ES-I3 (cell line): Measurements from ENCODE around the gene CROCC2.

Experiments used
- H3K36me3 ChIP-seq: 2 replicates; pipeline ENCODE4 v1.6.1; 2013; ENCODE audit warnings: mild to moderate bottlenecking, low read length, control low read depth, moderate library complexity; ENCODE audit not compliant: insufficient read depth
- H3K4me1 ChIP-seq: 2 replicates; pipeline ENCODE4 v1.6.1; 2013; ENCODE audit warnings: mild to moderate bottlenecking, control low read depth, low read length; ENCODE audit not compliant: insufficient read depth
- H3K9ac ChIP-seq: 2 replicates; pipeline ENCODE4 v1.6.1; 2013; ENCODE audit warnings: low read depth, mild to moderate bottlenecking, low read length, moderate library complexity
- H3K9me3 ChIP-seq: 2 replicates; pipeline ENCODE4 v1.6.1; 2013; ENCODE audit warnings: mild to moderate bottlenecking, low read length, moderate library complexity; ENCODE audit not compliant: control insufficient read depth, insufficient read depth

Gene CROCC2

DNA sequence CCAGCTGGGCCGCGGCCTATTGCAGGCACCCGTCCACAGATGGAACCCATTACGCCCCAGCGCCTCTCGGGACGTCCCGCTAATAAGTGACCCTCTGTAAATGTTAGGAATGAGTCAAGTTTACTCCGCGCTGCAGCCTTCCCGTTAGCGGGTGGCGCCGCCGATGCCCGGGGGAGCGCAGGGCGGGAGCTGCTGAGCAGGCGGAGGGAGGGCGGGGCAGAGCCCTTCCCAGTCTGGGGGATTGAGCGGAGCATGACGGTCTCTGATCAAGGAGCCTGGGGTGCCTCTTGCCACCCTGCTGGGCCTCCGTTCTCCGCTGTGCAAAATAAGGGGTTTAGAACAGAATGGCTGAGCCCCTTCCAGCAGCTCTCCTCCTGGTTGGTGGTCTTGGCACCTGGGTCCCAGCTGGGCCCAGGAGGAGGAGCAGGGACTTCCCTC is 10.5 kb downstream of the CROCC2 start:
- no peaks in the 10 kb centered on the region for H3K36me3 ChIP-seq
- no peaks in the 10 kb centered on the region for H3K4me1 ChIP-seq
- H3K9ac ChIP-seq = peak overlapping the region; percentile 36; the same call in 1 of the 2 replicates
- no peaks in the 10 kb centered on the region for H3K9me3 ChIP-seq

DNA sequence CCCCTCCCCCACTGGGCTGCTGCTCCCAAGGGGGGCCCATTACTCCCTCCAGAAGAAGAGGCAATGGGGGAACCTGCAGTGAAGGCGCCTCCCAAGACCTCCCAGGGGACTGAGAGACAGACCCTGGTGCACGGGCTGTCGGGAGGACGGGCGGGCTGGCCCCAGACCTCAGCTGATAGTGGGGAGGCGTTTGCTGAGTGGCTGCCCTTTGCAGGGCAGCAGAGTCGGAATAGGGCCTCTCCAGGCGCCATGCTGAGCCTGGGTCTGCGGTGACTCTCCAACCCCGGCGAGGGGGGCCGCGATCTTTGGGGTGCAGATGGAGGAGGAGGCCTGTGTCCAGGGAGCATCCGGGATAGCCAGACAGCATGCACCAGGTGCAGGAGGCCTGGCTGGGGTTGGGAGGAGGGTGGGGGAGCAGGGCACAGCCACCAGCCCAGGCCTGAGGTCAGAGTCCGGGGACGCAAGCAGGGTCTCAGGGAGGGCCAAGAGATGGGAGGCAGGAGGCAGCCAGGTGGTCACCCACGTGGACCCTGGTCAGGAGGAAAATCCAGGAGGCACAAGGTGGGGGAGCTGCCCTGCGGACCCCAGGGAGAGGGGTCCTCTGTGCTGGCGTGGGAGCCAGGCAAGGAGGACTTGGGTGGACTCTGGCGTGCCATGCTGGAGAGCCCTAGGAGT is 11.0 kb downstream of the CROCC2 start:
- Histone ChIP-seq H3K9me3 (no peaks in the 10 kb centered on the region), H3K36me3 (no peaks in the 10 kb centered on the region), H3K4me1 (no peaks in the 10 kb centered on the region), H3K9ac (peak overlapping the region; percentile 36; the same call in 1 of the 2 replicates)

DNA sequence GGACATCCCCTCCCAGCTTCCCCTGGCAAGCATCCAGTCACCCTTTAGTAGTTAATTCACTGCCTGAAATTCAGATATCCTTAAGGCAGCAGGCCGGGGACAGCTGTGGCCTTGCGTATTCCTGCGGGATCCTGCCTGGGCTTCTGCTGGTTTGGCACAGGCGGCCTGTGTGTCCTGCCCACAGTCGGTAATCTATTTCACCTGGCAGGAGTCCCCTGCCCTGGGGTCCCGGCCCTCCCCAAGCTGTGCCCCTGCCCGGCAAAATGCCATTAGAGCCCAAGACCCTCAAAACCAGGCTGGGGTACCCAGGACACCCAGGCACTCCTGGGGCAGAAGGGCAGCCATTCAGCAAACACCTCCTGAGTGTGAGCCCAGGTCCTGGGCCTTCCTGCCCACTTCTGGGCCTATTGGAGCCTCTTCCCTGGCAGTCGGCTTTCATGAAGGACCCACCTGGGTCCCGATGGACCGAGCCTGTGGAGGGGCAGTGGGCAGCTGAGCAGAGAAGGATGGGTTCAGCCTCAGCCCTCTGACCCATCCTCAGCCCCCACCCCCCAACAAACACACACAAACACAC is 11.6 kb downstream of the CROCC2 start:
- H3K9me3 ChIP-seq = no peaks in the 10 kb centered on the region
- no peaks in the 10 kb centered on the region; the same call in 1 of the 2 replicates for H3K4me1 ChIP-seq
- no peaks in the 10 kb centered on the region for H3K36me3 ChIP-seq
- no peak overlapping the region for H3K9ac ChIP-seq

DNA sequence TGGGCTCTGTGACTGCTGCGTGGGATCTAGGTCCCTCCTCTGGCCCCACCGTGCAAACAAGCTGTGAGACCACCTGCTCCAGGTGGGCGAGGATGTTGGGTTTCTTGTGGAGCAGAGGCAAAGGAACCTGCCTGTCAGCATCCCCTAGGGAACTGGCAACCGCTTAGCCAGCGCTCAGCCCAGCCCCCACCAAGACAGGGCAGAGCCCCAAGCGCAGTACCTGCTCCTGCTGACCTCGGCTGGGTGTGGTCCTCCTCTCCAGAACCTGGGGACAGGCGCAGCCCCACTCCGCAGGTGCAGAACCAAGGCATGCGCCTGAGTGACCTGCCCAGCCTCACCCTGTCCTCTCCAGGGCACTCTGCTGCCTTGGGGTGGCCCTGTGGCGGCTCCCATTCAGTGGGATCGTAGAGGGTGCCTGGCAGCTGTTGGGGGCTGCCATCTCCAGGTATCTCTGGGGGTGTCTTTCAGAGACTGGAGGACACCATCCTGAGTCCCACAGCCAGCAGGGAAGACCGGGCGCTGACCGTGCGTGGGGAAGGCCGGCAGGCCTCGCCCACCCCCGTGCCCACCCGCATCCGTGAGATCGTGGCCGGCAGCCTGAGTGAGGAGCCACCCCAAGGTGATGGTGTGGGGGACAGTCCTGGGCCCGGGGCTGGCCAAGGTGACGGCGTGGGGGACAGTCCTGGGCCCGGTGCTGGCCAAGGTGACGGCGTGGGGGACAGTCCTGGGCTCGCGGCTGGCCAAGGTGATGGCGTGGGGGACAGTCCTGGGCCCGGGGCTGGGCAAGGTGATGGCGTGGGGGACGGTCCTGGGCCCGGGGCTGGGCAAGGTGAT is 12.3 kb downstream of the CROCC2 start:
- H3K4me1 ChIP-seq = no peaks in the 10 kb centered on the region; the same call in 1 of the 2 replicates
- H3K36me3 ChIP-seq = no peaks in the 10 kb centered on the region
- no peaks in the 10 kb centered on the region for H3K9me3 ChIP-seq
- H3K9ac ChIP-seq = no peak overlapping the region

DNA sequence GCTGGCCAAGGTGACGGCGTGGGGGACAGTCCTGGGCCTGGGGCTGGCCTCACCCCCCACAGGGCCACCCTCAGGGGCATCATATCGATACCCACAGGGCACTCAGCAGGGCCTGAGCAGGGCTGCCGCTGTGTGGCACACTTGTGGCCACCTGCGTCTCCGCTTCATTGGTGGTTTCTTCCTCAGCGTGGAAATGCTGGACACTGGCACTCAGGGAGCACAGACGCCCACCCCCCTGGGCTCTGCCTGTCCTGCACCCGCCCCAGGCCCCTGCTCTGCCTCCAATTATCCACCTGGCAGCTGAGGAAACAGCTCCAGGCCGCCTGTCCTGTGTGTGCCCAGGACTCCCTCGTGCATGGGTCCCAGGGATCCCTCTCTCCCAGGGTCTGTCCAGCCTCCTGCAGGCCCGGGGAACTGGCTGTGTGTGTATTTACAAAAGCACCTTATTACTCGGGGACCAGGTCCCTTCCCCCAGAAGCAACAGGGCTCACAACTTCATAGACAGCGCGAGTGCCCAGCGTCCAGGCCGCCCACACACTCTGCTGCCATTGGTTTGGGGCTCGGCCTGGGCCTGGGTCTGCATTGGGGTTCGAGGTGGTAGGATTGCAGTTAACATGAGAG is 13.1 kb downstream of the CROCC2 start:
- Histone ChIP-seq H3K36me3 (no peaks in the 10 kb centered on the region), H3K4me1 (no peaks in the 10 kb centered on the region; the same call in 1 of the 2 replicates), H3K9ac (no peak overlapping the region), H3K9me3 (no peaks in the 10 kb centered on the region)

DNA sequence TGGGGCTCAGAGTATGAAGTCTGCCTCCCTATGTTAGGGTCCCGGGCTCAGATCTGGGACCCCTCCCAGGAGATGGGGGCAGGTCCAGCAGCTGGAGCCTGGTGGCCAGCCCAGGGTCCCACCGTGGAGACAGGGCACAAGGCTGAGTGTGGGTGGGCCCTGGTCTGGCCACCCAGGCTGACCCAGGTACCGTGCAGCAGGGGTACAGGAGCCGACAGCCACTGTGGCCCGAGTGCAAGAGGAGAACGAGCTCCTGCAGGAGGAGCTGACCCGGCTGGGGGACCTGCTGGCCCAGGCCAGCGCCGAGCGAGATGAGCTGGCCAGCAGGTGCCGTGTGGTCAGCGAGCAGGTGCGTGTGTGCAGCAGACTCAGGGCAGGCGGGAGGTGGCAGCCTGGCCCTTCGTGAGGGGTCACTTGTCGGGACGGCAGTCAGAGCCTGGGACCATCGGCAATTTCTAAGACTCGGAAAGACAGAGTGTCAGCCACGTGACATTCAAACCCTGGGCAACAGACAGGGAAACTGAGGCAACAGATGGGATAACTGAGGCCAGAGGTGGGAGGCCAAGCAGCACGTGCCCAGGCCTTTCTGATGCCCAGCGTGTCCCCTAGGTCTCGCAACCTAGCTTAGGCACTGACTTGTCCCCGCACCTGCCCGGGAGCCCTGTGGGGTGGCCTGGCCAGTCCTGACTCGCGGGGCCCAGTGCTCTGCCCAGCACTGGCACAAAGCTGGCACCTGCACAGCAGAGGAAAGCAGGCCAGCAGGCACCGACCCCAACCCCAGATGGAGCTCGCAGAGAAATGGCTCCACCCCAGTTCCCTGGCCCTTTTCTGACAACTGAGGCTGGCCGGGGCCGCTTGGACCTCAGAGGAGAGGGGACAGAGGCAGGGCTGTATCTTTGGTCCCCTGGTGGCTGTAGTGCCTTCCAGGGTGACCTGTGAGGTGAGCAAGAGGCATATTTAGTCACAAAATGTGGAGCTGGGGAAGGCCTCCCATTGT is 13.9 kb downstream of the CROCC2 start:
- H3K9ac ChIP-seq = no peak overlapping the region
- H3K9me3 ChIP-seq = no peaks in the 10 kb centered on the region
- H3K4me1 ChIP-seq = no peaks in the 10 kb centered on the region; the same call in 1 of the 2 replicates

DNA sequence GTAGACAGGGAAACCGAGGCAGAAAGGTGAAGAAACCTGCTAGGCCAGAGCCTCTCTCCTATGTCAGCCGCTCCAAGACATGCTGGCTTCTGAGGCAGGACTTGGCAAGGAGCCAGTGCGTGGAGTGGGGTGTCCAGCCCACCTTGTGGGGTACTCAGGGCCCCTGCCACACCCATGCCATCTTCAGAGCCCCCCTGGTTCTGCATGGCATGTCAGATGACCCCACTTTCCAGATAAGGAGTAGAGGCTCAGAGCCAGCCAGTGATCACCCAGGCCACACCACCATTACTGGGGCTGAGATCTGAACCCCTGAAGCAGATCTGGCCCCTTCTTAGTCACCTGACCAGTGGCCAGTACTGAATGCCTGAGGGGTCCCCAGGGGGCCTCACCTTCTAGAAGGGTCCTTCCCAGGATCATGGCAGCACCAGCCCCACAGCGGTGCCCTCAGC is 14.7 kb downstream of the CROCC2 start:
- no peak overlapping the region for H3K9ac ChIP-seq
- H3K36me3 ChIP-seq = no peaks in the 10 kb centered on the region
- H3K9me3 ChIP-seq = no peaks in the 10 kb centered on the region
- no peaks in the 10 kb centered on the region; the same call in 1 of the 2 replicates for H3K4me1 ChIP-seq

More for the DNA sequence above, 13.9 kb downstream of the CROCC2 start:
- H3K36me3 ChIP-seq = no peaks in the 10 kb centered on the region

DNA sequence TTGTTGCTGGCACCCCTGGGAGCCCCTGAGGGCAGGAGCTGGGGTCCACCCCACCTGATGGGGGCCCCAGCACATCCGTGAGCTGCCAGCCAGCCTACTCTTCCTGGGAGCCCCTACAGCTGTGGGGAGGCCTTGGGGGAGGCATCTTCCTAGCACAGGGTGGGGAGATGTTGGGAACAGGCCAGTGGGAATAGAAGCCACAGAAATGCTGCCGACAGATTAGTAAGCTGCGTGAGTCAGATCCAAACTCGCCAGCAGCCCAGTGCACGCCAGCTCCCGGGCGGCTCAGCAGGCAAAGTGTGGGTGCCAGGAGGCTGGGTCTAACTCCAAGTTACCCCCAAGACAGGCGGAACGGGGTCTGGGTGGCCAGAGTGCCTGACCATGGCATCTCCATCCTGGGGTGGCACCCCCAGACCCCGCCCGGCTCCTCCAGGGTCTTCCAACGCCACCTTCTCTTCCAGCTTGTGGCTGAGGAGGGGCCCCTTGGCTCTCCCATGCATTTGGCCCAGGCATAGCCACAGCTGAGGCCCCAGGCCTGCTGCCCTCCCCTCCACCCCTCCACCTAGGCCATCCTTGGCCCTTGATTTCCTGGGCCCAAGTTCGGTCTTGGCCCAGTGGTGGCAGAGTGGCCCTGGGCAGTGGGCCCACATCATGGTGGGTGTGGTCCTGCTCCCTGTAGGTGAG is 15.3 kb downstream of the CROCC2 start:
- no peak overlapping the region for H3K9ac ChIP-seq
- H3K9me3 ChIP-seq = no peaks in the 10 kb centered on the region
- no peaks in the 10 kb centered on the region for H3K36me3 ChIP-seq
- no peaks in the 10 kb centered on the region; the same call in 1 of the 2 replicates for H3K4me1 ChIP-seq

DNA sequence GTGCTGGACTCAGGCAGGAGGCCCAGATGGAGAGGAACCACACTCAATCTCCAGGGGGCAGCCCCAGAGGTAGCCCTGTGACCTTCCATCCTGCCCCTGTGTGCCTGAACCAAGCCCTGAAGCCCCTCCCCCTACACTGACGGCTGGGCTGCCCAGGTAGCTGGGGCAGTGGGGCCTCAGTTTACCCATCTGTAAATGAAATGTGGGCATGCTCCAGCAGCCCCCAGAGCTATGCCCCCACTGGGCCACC is 15.8 kb downstream of the CROCC2 start:
- Histone ChIP-seq H3K36me3 (no peaks in the 10 kb centered on the region), H3K9ac (no peak overlapping the region), H3K4me1 (no peaks in the 10 kb centered on the region; the same call in 1 of the 2 replicates), H3K9me3 (no peaks in the 10 kb centered on the region)

DNA sequence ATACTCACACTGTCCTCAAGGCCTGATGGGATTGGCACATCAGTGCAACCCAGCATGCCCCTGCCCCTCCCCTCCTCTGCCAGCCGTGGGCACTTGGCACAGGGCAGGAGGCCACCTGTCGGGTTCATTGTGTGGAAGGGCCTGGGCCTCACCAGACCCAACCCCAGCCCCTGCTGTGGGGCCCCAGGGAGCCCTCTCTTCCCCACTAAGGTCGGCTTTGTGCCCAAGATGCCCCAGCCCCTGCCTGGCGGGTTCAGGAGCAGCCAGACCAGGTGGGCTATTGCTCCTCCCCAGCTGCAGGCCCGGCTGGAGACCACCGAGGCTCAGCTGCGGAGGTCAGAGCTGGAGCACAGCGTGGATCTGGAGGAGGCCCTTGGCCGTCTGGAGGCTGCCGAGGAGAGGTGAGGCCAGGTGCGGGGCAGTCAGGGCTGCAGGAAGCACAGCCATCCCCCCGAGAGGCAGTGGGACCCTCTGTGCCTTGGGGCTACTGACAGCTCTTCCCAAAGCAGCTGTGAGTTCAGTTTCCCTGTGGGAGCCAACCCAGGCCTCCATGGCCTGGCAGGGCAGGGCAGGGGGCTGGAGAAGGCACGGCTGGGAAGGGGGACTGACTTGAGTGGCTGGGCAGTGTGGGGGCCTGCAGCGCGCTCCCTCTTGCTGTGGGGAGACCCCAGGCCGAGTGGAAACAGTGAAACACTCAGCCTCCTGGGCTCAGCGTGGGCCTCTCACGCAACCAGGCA is 16.3 kb downstream of the CROCC2 start:
- Histone ChIP-seq H3K9ac (no peak overlapping the region), H3K9me3 (no peaks in the 10 kb centered on the region), H3K4me1 (no peaks in the 10 kb centered on the region; the same call in 1 of the 2 replicates), H3K36me3 (no peaks in the 10 kb centered on the region)

DNA sequence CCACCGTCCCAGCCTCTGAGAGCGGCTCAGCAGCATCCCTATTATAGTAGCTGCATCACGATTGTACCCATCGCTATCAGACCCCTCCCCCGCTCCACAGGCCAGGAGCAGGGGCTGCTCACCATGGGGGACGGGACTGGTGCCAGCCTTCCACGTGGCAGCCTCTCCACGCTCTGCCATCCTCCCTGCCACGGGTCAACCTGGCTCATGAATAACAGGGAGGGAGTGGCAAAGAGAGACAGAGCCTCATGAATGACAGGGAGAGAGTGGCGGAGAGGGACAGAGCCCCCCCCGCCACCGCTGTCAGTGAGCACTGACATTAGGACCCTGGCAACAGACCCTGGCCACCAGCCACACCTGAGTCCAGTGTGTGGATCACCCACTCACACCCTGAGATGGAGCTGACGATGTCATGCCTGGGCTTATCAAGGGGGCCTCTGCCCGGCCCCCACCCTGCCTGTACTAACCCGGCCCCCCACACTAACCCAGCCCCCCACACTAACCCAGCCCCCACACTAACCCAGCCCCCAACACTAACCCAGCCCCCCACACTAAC is 16.9 kb downstream of the CROCC2 start:
- Histone ChIP-seq H3K9ac (no peak overlapping the region), H3K9me3 (no peaks in the 10 kb centered on the region), H3K4me1 (no peaks in the 10 kb centered on the region; the same call in 1 of the 2 replicates)

DNA sequence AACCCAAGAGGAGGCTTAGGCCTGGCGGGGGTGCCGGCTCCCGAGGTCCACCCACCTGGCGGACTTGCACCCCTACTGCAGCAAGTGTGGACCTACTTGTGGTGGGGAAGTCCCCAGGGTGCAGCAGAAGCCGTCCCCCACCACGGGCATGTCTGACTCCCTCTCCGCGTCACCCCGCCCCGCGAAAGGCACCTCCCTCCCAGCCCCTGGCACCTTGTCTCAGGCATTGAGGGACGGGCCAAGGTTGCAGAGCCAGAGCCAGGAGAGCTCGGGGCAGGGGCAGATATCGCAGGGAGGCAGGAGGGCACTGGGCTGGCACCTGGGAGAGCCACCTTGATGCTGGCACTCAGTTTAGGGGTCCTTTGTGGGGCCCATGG is 19.0 kb downstream of the CROCC2 start:
- Histone ChIP-seq H3K4me1 (no peaks in the 10 kb centered on the region; the same call in 1 of the 2 replicates), H3K9ac (no peak overlapping the region), H3K9me3 (no peaks in the 10 kb centered on the region), H3K36me3 (no peaks in the 10 kb centered on the region)

More for the DNA sequence above, 16.9 kb downstream of the CROCC2 start:
- H3K36me3 ChIP-seq = no peaks in the 10 kb centered on the region
